Calu3 (cell line): ENCODE measurements around the gene NKAPD1. TPM values are rescaled to one million over a fixed set of nuclear protein-coding genes. Genes with fewer than 3 reads are reported as not detected.

Experiments
- BruUV-seq: library from RNA; stranded (reverse); fragments of 400-500 nt; replicated peaks from 2 replicates; lab custom pipeline; 2021; lab: Mats Ljungman, UMichigan
- CTCF ChIA-PET: fragments of 300-600 bp; sonication (Branson Sonifier 250); formaldehyde crosslinking; loops from one replicate; lab custom pipeline; 2022; ENCODE audit warnings: antibody characterized with exemption; lab: Charles Lee
- DNase-seq: peaks from one replicate; pipeline ENCODE4 v3.0.0; 2022
- H3K27ac Mint-ChIP-seq: one replicate; pipeline ENCODE4 v1.8.0; 2022; ENCODE audit warnings: mixed read lengths; ENCODE audit not compliant: unreplicated experiment
- H3K27me3 Mint-ChIP-seq: one replicate; pipeline ENCODE4 v1.8.0; 2022; ENCODE audit warnings: mixed read lengths; ENCODE audit not compliant: unreplicated experiment
- H3K36me3 Mint-ChIP-seq: one replicate; pipeline ENCODE4 v1.8.0; 2022; ENCODE audit warnings: mild to moderate bottlenecking, moderate library complexity, mixed read lengths; ENCODE audit not compliant: insufficient read depth, unreplicated experiment
- H3K4me1 Mint-ChIP-seq: one replicate; pipeline ENCODE4 v1.8.0; 2022; ENCODE audit warnings: mild to moderate bottlenecking, low read depth, mixed read lengths; ENCODE audit not compliant: unreplicated experiment
- H3K4me3 Mint-ChIP-seq: one replicate; pipeline ENCODE4 v1.8.0; 2022; ENCODE audit warnings: mild to moderate bottlenecking, low read depth, moderate library complexity, mixed read lengths; ENCODE audit not compliant: unreplicated experiment
- H3K9me3 Mint-ChIP-seq: one replicate; pipeline ENCODE4 v1.8.0; 2022; ENCODE audit warnings: low read depth, mixed read lengths; ENCODE audit not compliant: unreplicated experiment
- intact Hi-C: fragments of 100-400 bp; cut with micrococcal nuclease; formaldehyde crosslinking; loops from one replicate; pipeline ENCODE4 v1.10.0; 2022; ENCODE audit not compliant: unreplicated experiment
- total RNA-seq: library from RNA; stranded (reverse); gene quantifications from 2 replicates; pipeline ENCODE4 v1.2.3, GENCODE V29; 2022
- TF ChIP-seq, protein P1 (sequence below): fragments of 200-600 bp; IDR thresholded peaks from one replicate; pipeline ENCODE4 v1.8.0; 2022; ENCODE audit warnings: antibody characterized with exemption; ENCODE audit not compliant: unreplicated experiment

The NKAPD1 gene
- total RNA-seq, 1 experiment from 2014 or later = 14.7 TPM

DNA sequence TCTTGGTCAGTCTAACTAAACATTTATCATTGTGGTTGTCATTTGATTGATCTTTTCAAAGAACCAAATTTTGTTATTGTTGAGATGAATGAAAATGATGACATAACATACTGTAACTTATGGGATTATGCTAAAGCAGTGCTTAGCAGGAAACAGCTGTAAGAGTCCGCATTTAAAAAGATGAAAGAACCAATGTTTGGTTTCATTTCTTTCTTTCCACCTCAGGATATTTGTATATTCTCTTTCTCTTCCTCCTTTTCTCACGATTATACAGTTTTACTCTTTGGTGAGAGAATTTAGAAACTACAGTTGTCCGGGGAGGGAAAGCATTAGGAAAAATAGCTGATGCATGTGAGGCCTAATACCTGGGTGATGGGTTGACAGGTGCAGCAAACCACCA is 23.4 kb upstream of the NKAPD1 start:
- CTCF ChIA-PET = interaction anchor here (0.5 kb wide), 1 partner anchor 121 kb away, joined by 3 read pairs; no protein-coding TSS in a partner anchor
- no TSS peak for BruUV-seq
- Mint-ChIP-seq H3K27me3 (no peaks in the 10 kb centered on the region), H3K4me3 (no peak overlapping the region), H3K9me3 (no peaks in the 10 kb centered on the region), H3K36me3 (peaks cover 29% of the 10 kb centered on the region), H3K4me1 (no peaks in the 10 kb centered on the region), H3K27ac (no peak overlapping the region)
- TF ChIP-seq, protein P1, sequence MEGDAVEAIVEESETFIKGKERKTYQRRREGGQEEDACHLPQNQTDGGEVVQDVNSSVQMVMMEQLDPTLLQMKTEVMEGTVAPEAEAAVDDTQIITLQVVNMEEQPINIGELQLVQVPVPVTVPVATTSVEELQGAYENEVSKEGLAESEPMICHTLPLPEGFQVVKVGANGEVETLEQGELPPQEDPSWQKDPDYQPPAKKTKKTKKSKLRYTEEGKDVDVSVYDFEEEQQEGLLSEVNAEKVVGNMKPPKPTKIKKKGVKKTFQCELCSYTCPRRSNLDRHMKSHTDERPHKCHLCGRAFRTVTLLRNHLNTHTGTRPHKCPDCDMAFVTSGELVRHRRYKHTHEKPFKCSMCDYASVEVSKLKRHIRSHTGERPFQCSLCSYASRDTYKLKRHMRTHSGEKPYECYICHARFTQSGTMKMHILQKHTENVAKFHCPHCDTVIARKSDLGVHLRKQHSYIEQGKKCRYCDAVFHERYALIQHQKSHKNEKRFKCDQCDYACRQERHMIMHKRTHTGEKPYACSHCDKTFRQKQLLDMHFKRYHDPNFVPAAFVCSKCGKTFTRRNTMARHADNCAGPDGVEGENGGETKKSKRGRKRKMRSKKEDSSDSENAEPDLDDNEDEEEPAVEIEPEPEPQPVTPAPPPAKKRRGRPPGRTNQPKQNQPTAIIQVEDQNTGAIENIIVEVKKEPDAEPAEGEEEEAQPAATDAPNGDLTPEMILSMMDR = no peak
- no peak for DNase-seq
- intact Hi-C loops = no loop called here

DNA sequence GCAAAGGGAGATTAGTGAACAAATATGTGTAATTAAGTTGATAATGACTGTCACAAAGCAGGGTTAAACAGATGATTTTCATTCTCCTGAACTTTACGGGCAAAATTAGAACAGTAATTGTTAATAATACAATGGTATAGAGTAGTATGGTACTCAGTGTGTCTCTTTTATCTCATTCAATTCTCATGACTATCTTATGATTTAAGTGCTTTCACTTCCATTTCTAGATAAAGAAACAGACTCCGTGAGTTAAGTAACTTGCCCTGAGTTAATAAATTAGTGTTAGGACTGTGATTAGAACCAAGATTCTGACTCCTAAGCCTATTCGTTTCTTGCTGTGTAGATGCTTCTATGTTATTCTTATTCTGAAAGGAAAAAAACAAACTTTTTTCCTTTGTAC is 22.3 kb upstream of the NKAPD1 start:
- no peaks in the 10 kb centered on the region for H3K9me3 Mint-ChIP-seq
- H3K36me3 Mint-ChIP-seq = peaks cover 34% of the 10 kb centered on the region
- CTCF ChIA-PET = no interaction called here
- no peaks in the 10 kb centered on the region for H3K27me3 Mint-ChIP-seq
- intact Hi-C loops = no loop called here
- TF ChIP-seq, protein P1 = no peak
- BruUV-seq = no TSS peak
- H3K4me1 Mint-ChIP-seq = no peaks in the 10 kb centered on the region
- H3K4me3 Mint-ChIP-seq = no peak overlapping the region
- H3K27ac Mint-ChIP-seq = no peak overlapping the region
- no peak for DNase-seq

DNA sequence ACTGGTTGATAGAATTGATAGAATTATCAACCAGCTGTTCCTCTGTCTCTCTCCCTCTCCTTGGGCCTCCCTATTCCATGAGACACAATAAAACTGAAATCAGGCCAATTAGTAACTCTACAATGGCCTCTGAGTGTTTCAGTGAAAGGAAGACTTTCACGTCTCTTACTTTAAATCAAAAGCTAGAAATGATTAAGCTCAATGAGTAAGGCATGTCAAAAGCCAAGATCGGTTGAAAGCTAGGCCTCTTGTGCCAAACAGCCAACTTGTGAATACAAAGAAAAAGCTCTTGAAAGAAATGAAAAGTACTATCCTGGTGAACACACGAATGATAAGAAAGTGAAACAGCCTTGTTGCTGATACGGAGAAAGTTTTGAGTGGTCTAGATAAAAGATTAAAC is 16.9 kb upstream of the NKAPD1 start:
- H3K4me3 Mint-ChIP-seq = no peak overlapping the region
- CTCF ChIA-PET = no interaction called here
- no peaks in the 10 kb centered on the region for H3K4me1 Mint-ChIP-seq
- intact Hi-C loops = no loop called here
- TF ChIP-seq, protein P1 = no peak
- H3K36me3 Mint-ChIP-seq = peaks cover 17% of the 10 kb centered on the region
- no peaks in the 10 kb centered on the region for H3K9me3 Mint-ChIP-seq
- DNase-seq = no peak
- no peak overlapping the region for H3K27ac Mint-ChIP-seq
- H3K27me3 Mint-ChIP-seq = no peaks in the 10 kb centered on the region
- BruUV-seq = no TSS peak

DNA sequence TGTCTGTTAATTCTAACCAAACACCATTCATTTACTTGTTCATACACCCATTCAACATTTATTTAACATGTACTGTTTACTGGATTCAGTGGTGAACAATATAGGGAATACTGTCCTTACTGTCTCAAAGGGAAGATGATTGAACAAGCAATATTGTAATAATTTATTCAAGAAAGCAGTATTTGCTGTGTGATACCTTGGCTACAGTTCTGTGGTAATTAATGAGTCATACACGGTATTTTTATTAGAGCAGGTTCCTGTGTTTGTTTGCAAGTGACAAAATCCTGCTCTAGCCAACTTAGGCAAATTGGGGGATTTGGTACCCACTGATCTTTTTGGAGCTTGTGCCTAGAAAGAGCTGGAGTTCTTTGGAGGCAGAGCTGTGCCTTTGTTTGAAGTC is 16.0 kb upstream of the NKAPD1 start:
- CTCF ChIA-PET = no interaction called here
- TF ChIP-seq, protein P1 = no peak

More for the DNA sequence above, 16.0 kb upstream of the NKAPD1 start:
- no peaks in the 10 kb centered on the region for H3K27me3 Mint-ChIP-seq
- no peak overlapping the region for H3K4me3 Mint-ChIP-seq
- H3K36me3 Mint-ChIP-seq = peaks cover 17% of the 10 kb centered on the region
- intact Hi-C loops = no loop called here
- no TSS peak for BruUV-seq
- no peak for DNase-seq
- H3K9me3 Mint-ChIP-seq = no peaks in the 10 kb centered on the region
- H3K4me1 Mint-ChIP-seq = no peaks in the 10 kb centered on the region
- no peak overlapping the region for H3K27ac Mint-ChIP-seq
